Ishikawa (cell line): ENCODE measurements around the gene MACF1.

ENCODE experiments used
- CREB1 ChIP-seq: IDR thresholded peaks from 2 replicates; pipeline ENCODE4 v1.6.1; 2012; ENCODE audit warnings: low read depth
- RAD21 ChIP-seq: IDR thresholded peaks from 2 replicates; pipeline ENCODE4 v1.6.1; 2012; ENCODE audit warnings: low read depth
- ZBTB7A ChIP-seq: IDR thresholded peaks from 2 replicates; pipeline ENCODE4 v1.6.1; 2012; ENCODE audit warnings: low read depth
- TF ChIP-seq, protein P1 (sequence below): IDR thresholded peaks from 2 replicates; pipeline ENCODE4 v1.6.1; 2012
- TF ChIP-seq, protein P2 (sequence below): IDR thresholded peaks from 2 replicates; pipeline ENCODE4 v1.6.1; 2012
- TF ChIP-seq, protein P3 (sequence below): IDR thresholded peaks from 2 replicates; pipeline ENCODE4 v1.6.1; 2012; ENCODE audit warnings: low read depth, mild to moderate bottlenecking

DNA sequence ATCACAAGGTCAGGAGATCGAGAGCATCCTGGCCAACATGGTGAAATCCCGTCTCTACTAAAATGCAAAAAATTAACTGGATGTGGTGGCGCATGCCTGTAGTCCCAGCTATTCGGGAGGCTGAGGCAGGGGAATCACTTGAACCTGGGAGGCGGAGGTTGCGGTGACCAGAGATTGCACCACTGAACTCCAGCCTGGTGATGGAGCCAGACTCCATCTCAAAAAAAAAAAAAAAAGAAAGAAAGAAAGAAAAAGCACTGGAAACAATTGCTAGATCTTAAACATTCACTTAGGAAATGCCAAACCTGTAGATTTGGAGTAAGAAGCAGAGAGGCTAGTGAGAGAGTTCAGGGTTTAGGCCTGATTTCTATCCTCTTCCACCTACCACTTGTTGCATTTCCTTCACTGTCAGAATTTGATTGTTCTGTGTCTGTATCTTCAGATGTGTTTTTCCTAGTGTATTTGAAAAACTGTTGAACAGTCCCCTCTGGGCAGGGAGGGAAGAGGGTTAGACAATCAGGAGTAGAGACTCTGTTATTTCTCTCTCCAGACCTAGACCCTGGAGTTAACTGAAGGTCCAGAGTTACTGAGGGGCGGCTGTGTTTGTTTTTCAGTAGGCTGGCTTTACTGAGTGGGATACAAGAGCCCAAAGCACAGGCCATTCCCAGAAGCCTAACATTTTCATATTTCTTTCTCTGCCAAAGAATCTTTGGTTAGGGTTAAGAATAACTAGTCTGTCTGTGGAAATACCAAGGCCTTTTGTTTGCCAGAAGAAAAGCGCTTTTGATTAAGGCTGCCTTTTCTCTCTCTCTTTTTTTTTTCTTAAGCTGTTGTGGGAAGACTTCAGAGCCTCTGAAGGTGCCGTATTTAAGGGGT, 31.1 kb upstream of the MACF1 start:
- TF ChIP-seq ZBTB7A (no peak), RAD21 (0 out of 2 replicates have a peak, but pooled peaks have one; percentile 12), CREB1 (no peak)
- TF ChIP-seq, protein P1, sequence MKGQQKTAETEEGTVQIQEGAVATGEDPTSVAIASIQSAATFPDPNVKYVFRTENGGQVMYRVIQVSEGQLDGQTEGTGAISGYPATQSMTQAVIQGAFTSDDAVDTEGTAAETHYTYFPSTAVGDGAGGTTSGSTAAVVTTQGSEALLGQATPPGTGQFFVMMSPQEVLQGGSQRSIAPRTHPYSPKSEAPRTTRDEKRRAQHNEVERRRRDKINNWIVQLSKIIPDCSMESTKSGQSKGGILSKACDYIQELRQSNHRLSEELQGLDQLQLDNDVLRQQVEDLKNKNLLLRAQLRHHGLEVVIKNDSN: no peak
- TF ChIP-seq, protein P2, sequence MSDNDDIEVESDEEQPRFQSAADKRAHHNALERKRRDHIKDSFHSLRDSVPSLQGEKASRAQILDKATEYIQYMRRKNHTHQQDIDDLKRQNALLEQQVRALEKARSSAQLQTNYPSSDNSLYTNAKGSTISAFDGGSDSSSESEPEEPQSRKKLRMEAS: no peak
- TF ChIP-seq, protein P3, sequence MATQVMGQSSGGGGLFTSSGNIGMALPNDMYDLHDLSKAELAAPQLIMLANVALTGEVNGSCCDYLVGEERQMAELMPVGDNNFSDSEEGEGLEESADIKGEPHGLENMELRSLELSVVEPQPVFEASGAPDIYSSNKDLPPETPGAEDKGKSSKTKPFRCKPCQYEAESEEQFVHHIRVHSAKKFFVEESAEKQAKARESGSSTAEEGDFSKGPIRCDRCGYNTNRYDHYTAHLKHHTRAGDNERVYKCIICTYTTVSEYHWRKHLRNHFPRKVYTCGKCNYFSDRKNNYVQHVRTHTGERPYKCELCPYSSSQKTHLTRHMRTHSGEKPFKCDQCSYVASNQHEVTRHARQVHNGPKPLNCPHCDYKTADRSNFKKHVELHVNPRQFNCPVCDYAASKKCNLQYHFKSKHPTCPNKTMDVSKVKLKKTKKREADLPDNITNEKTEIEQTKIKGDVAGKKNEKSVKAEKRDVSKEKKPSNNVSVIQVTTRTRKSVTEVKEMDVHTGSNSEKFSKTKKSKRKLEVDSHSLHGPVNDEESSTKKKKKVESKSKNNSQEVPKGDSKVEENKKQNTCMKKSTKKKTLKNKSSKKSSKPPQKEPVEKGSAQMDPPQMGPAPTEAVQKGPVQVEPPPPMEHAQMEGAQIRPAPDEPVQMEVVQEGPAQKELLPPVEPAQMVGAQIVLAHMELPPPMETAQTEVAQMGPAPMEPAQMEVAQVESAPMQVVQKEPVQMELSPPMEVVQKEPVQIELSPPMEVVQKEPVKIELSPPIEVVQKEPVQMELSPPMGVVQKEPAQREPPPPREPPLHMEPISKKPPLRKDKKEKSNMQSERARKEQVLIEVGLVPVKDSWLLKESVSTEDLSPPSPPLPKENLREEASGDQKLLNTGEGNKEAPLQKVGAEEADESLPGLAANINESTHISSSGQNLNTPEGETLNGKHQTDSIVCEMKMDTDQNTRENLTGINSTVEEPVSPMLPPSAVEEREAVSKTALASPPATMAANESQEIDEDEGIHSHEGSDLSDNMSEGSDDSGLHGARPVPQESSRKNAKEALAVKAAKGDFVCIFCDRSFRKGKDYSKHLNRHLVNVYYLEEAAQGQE: no peak
